CD1c-positive myeloid dendritic cell (primary cell): Measurements from ENCODE around the gene FTHL17.

Source experiments
- DNase-seq: peaks from one replicate; pipeline ENCODE4 v3.0.0-alpha.2; 2016; ENCODE audit errors: extremely low spot score

The FTHL17 gene

DNA sequence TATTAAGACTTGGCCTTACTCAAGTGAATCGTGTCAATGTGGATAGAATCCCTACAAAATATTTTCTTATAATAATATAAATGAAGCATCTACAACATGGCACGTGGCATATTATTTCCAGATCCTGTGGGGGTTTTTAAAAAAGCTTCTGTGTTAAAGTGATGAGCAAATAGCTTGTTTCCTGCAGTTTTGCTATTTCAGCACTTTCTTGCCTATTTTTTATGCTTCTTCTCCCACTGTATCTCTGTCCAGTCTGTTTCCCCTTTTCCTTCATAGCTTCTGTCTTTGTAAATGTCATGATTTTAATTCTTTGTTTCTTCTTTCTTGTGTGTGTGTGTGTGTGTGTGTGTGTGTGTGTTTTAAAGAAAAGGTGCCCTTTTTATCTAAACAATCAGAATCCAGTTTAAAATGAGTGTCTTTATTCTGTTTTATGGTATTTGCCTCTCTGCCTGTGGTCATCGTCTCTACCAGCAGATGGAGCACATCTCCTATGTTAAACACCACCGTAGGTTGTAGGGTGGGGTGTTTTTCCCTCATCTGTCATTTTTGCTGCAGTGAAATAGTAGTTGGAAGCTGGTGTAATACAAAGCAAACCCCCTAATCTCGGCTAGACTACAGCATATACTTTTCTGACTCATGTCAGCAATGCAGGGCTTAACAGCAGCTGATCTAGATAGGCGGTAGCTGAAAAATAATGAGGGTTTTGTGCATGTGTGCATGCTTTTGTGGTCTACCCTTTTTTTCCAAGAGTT is 33.1 kb downstream of the FTHL17 start:
- DNase-seq, result peak; percentile 13

GRCh38 chrX:31036895-31037294 is 34.9 kb downstream of the FTHL17 start:
- DNase-seq, result peak; percentile 25

GRCh38 chrX:31027351-31027750 is 44.5 kb downstream of the FTHL17 start:
- DNase-seq, result no peak

DNA sequence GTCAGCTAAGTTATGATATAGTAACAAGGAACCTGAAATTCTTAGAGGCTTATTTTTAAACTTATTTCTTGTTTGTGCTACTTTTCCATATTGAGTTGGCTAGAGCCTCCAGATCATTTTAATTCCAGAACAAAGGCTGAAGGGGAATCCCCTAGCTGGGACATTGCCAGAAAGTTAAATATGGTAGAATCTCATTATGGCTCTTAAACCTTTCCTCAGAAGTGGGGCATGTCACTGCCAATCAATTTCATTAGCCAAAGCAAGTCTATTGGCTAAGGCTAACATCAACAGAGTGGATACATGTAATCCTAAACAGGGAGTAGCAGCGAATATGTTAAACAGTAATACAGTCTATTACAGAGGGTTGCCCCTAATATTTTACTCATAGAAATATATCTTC is 47.0 kb downstream of the FTHL17 start:
- DNase-seq, result no peak

DNA sequence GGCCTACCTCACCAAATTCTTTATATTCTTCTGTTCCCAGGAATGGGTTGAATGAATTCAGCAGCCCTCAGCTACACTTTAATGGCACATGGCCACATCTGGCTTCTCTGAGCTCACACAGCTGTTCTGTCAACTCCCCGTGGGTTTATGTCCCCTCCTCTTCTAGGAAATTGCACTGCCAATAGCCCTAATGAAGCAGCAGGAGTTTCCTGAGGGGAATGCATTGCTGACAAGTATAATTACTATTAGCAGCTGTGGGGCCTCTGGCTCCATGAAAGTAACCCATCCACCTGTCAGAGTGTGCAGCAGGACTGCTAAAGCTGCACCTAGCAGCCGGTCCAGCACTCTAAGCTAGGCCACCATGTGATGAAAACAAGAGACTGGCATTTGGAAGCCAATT is 50.3 kb downstream of the FTHL17 start:
- DNase-seq, result no peak
